Prostate gland (tissue), 2 donors: ENCODE measurements around the gene VAPB. TPM values are rescaled to one million over a fixed set of nuclear protein-coding genes. Genes with fewer than 3 reads are reported as not detected.

Experiments used
- DNase-seq: peaks from one replicate; pipeline ENCODE4 v3.0.0-alpha.2; 2019; ENCODE audit warnings: low spot score
- H3K27ac ChIP-seq, 2 donors: fragments of 200-600 bp; sonication (generic); 2 replicates each; pipeline ENCODE4 v1.5.1; 2017 to 2019
- H3K27me3 ChIP-seq: fragments of 200-600 bp; sonication (generic); replicated peaks from 2 replicates; pipeline ENCODE4 v1.5.1; 2019; ENCODE audit not compliant: insufficient read depth
- H3K36me3 ChIP-seq, 2 donors: fragments of 200-600 bp; sonication (generic); 1 replicate in 1 of 2; 2 replicates in 1 of 2; pipeline versions ENCODE4 v1.5.1 to v1.8.1; 2017 to 2019
- H3K4me1 ChIP-seq: fragments of 200-600 bp; sonication (generic); replicated peaks from 2 replicates; pipeline ENCODE4 v1.5.1; 2019
- H3K4me3 ChIP-seq, 2 donors: fragments of 200-600 bp; sonication (generic); 2 replicates each; pipeline ENCODE4 v1.5.1; 2017 to 2019
- H3K9me3 ChIP-seq: fragments of 200-600 bp; sonication (generic); 2 replicates; pipeline ENCODE4 v1.5.1; 2017
- CTCF ChIP-seq, 4 experiments: fragments of 200-600 bp in 2 of 4; fragments of 450-650 bp in 2 of 4; sonication (generic) in 2 of 4; IDR thresholded peaks; 1 replicate in 3 of 4; 2 replicates in 1 of 4; pipeline ENCODE4 v1.5.1; 2016 to 2019; ENCODE audit warnings: antibody characterized with exemption in 4 of 4, mild to moderate bottlenecking in 2 of 4, moderate library complexity in 2 of 4
- POLR2A ChIP-seq: fragments of 450-650 bp; IDR thresholded peaks from one replicate; pipeline ENCODE4 v1.6.1; 2016; ENCODE audit warnings: antibody characterized with exemption, mild to moderate bottlenecking
- POLR2AphosphoS5 ChIP-seq: sonication (generic); formaldehyde crosslinking; IDR thresholded peaks from one replicate; pipeline ENCODE4 v1.6.1; 2017; ENCODE audit warnings: antibody characterized with exemption
- WGBS: methylation state at CpG from one replicate; pipeline ENCODE4 v1.1.5; 2018; 5-methylcytosine and 5-hydroxymethylcytosine counted together
- intact Hi-C: fragments of 100-400 bp; cut with DNase I; formaldehyde crosslinking; loops from one replicate; pipeline ENCODE4 v1.14.2; 2022
- total RNA-seq, 2 donors: library from RNA; depleted of rRNA; stranded (reverse); fragments of >200 nt; gene quantifications; one replicate each; pipeline ENCODE4 v1.1.0, GENCODE V29; 2016

Gene VAPB
- total RNA-seq, 2 donors from 2014 or later = 14.2 to 21.1 TPM

GRCh38 chr20:58435237-58435636 lies 46.2 kb downstream of the VAPB start:
- no peak overlapping the region for H3K4me3 ChIP-seq
- peaks cover 2% of the 10 kb centered on the region for H3K4me1 ChIP-seq
- no peaks in the 10 kb centered on the region for H3K36me3 ChIP-seq
- no peak for DNase-seq
- H3K27me3 ChIP-seq = no peaks in the 10 kb centered on the region
- WGBS = 89% methylated on average over 6 of the region's 6 CpGs
- intact Hi-C loops = no loop called here
- no peaks in the 10 kb centered on the region for H3K9me3 ChIP-seq
- H3K27ac ChIP-seq = no peak overlapping the region
- TF ChIP-seq POLR2A (no peak), CTCF (IDR thresholded peaks at IDR 0.05) (no peak), POLR2AphosphoS5 (no peak)

GRCh38 chr20:58436868-58437645 lies 48.0 kb downstream of the VAPB start:
- WGBS = 94% methylated on average over 5 of the region's 5 CpGs
- H3K9me3 ChIP-seq = no peaks in the 10 kb centered on the region
- H3K27ac ChIP-seq = no peak overlapping the region
- intact Hi-C loops = no loop called here
- H3K36me3 ChIP-seq = no peaks in the 10 kb centered on the region
- no peaks in the 10 kb centered on the region for H3K27me3 ChIP-seq
- H3K4me3 ChIP-seq = no peak overlapping the region
- TF ChIP-seq CTCF (IDR thresholded peaks at IDR 0.05) (no peak), POLR2AphosphoS5 (no peak), POLR2A (no peak)
- peaks cover 2% of the 10 kb centered on the region for H3K4me1 ChIP-seq
- no peak for DNase-seq

- no peaks in the 10 kb centered on the region for H3K9me3 ChIP-seq
- DNase-seq = no peak
- H3K36me3 ChIP-seq = no peaks in the 10 kb centered on the region
- TF ChIP-seq POLR2A = no peak
- TF ChIP-seq CTCF (IDR thresholded peaks at IDR 0.05) = no peak
- TF ChIP-seq POLR2AphosphoS5 = no peak
- intact Hi-C loops = no loop called here
- no peak overlapping the region for H3K27ac ChIP-seq
- no peaks in the 10 kb centered on the region for H3K4me1 ChIP-seq
- no peaks in the 10 kb centered on the region for H3K27me3 ChIP-seq
- WGBS = 78% methylated on average over 5 of the region's 5 CpGs
- no peak overlapping the region for H3K4me3 ChIP-seq
Measured at GRCh38 chr20:58438970-58439808, 50.2 kb downstream of the VAPB start.

GRCh38 chr20:58440021-58440767 lies 51.2 kb downstream of the VAPB start:
- Histone ChIP-seq H3K4me3 (no peak overlapping the region), H3K9me3 (no peaks in the 10 kb centered on the region), H3K27ac (no peak overlapping the region), H3K27me3 (no peaks in the 10 kb centered on the region), H3K36me3 (no peaks in the 10 kb centered on the region), H3K4me1 (no peaks in the 10 kb centered on the region)
- intact Hi-C loops = no loop called here
- DNase-seq = no peak
- TF ChIP-seq POLR2A (no peak), POLR2AphosphoS5 (no peak), CTCF (IDR thresholded peaks at IDR 0.05) (no peak)
- WGBS = 85% methylated on average over 5 of the region's 5 CpGs
